ENCODE results near the gene ZNF439.
"Not testable (repeated sequence)": the region's sequence is repeated elsewhere in the genome, so short reads cannot be mapped to it uniquely, and the experiment has no call there.

The ZNF439 gene

GRCh38 chr19:11872624-11873023 is 24.1 kb downstream of the ZNF439 start:
- DNase-seq = no peak

- no peak for DNase-seq
Measured at GRCh38 chr19:11873762-11874161, 25.2 kb downstream of the ZNF439 start.

GRCh38 chr19:11879687-11880266 is 31.3 kb downstream of the ZNF439 start:
- peak; percentile 34 for DNase-seq

- DNase-seq = no peak
Measured at GRCh38 chr19:11880598-11880997, 32.1 kb downstream of the ZNF439 start.

- peak; percentile 36 for DNase-seq
Measured at GRCh38 chr19:11881151-11881800, 32.8 kb downstream of the ZNF439 start.

GRCh38 chr19:11882606-11883005 is 34.1 kb downstream of the ZNF439 start:
- DNase-seq = no peak

GRCh38 chr19:11887234-11887610 is 38.7 kb downstream of the ZNF439 start:
- DNase-seq = no peak

- DNase-seq = peak; percentile 63
Measured at GRCh38 chr19:11887611-11888531, 39.3 kb downstream of the ZNF439 start, which contains the start of gene ZNF69. TSS of gene ZNF69 (plus strand) at chr19:11887782. CDS start at chr19:11887924, 142 bp downstream.

GRCh38 chr19:11889901-11890300 is 41.4 kb downstream of the ZNF439 start:
- DNase-seq = not testable (repeated sequence)

- DNase-seq = no peak
Measured at GRCh38 chr19:11890634-11891033, 42.1 kb downstream of the ZNF439 start.

- no peak for DNase-seq
Measured at GRCh38 chr19:11894851-11895250, 46.3 kb downstream of the ZNF439 start.

GRCh38 chr19:11902228-11902627 is 53.7 kb downstream of the ZNF439 start:
- DNase-seq = no peak

GRCh38 chr19:11905928-11906327 is 57.4 kb downstream of the ZNF439 start:
- no peak for DNase-seq

GRCh38 chr19:11911937-11912336 is 63.4 kb downstream of the ZNF439 start:
- DNase-seq = not testable (repeated sequence)

GRCh38 chr19:11914417-11915051 is 66.0 kb downstream of the ZNF439 start:
- not testable (repeated sequence) for DNase-seq
